NB4 (cell line): Measurements from ENCODE around the gene HECA.
A peak's percentile ranks its signal among the peaks of the same experiment; 100 is the strongest.
"Not testable (repeated sequence)": the region's sequence is repeated elsewhere in the genome, so short reads cannot be mapped to it uniquely, and the experiment has no call there.

Experiments
- DNase-seq: peaks from one replicate; pipeline ENCODE4 v3.0.0; 2010; ENCODE audit warnings: low read depth
- H3K4me3 ChIP-seq: one replicate; pipeline ENCODE4 v1.5.1; 2011; ENCODE audit warnings: mild to moderate bottlenecking, low read depth, low read length, moderate library complexity
- CTCF ChIP-seq: IDR thresholded peaks from one replicate; pipeline ENCODE4 v1.5.1; 2012; ENCODE audit warnings: low read depth, low read length
- MAX ChIP-seq: IDR thresholded peaks from 2 replicates; pipeline ENCODE4 v1.6.1; 2011; ENCODE audit warnings: low read depth, low read length
- MYC ChIP-seq: IDR thresholded peaks from 2 replicates; pipeline ENCODE4 v1.6.1; 2011; ENCODE audit warnings: low read depth, low read length
- POLR2A ChIP-seq: IDR thresholded peaks from 2 replicates; pipeline ENCODE4 v1.6.1; 2011; ENCODE audit warnings: mild to moderate bottlenecking; ENCODE audit not compliant: insufficient read length; ENCODE audit errors: extremely low read depth

The HECA gene

GRCh38 chr6:139156551-139156950 is 21.7 kb downstream of the HECA start:
- no peak for TF ChIP-seq MAX
- no peak for TF ChIP-seq POLR2A
- TF ChIP-seq MYC = no peak
- TF ChIP-seq CTCF = no peak
- no peak overlapping the region for H3K4me3 ChIP-seq
- DNase-seq = no peak

DNA sequence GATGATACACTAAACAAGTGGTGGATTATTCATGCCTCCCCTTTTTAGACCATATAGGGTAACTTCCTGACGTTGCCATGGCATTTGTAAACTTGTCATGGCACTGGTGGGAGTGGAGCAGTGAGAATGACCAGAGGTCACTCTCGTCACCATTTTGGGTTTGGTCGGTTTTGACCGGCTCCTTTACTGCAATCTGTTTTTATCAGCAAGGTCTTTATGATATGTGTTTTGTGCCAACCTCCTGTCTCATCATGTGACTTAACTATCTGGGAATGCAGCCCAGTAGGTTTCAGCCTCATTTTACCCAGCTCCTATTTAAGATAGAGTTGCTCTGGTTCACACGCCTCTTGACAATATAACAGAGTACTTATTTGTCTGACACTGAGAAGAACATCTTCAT is 22.2 kb downstream of the HECA start:
- DNase-seq, H3K4me3 ChIP-seq: not testable (repeated sequence)

DNA sequence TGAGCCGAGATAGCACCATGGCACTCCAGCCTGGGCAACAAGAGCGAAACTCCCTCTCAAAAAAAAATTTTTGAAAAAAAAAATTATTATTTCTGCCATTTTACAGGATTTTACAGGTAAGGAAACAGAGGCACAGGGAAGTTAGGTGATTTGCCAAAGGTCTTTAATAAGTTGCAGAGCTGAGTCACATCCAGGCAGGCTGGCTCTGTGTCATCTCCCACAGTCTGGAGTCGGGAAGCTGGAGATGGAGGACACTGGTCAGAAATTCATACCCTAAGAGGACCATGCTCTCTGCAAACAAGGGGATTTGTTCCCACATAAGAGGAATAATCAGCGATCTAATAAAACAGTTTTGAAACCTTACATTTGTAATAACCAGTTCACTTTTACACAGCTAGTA is 24.1 kb downstream of the HECA start:
- H3K4me3 ChIP-seq = no peak overlapping the region
- no peak for DNase-seq
- TF ChIP-seq CTCF (no peak), POLR2A (no peak)

GRCh38 chr6:139161169-139161568 is 26.3 kb downstream of the HECA start:
- no peak for DNase-seq
- H3K4me3 ChIP-seq = no peak overlapping the region
- TF ChIP-seq CTCF (no peak), MYC (no peak), MAX (no peak), POLR2A (no peak)

DNA sequence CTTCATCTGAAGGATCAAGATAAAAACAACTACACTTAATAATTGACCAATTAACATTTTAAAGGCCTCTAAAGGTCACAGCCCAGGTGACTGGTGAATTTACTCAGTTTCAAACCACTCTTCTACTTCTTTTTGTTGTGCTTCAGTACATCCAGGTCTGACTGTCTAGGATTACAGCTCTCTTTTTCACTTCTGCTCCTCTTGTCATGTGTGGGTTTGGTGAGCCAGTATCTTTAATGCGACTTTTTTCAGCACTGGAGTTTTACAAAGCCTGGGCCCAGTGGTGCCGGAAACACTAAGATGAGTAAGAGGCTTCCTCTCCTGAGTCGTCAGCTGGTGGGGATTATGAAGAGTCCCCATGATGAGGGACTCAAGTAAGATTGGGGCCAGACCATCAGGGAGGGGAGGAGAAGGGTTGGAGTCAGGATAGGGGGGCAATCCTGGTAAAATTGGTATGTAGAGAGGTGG is 27.0 kb downstream of the HECA start:
- DNase-seq = no peak
- no peak overlapping the region for H3K4me3 ChIP-seq
- TF ChIP-seq POLR2A = no peak
- no peak for TF ChIP-seq CTCF
- no peak for TF ChIP-seq MAX
- no peak for TF ChIP-seq MYC

GRCh38 chr6:139164001-139164400 is 29.1 kb downstream of the HECA start:
- H3K4me3 ChIP-seq = no peak overlapping the region
- TF ChIP-seq MYC = no peak
- TF ChIP-seq CTCF = no peak
- no peak for TF ChIP-seq MAX
- TF ChIP-seq POLR2A = no peak
- DNase-seq = peak; percentile 24
